GM23338 (cell line): ENCODE data around the gene TOMM7. TPM values are rescaled to one million over a fixed set of nuclear protein-coding genes. Genes with fewer than 3 reads are reported as not detected.

Experiments
- ATAC-seq: fragments of 200-7000 bp; cut with Tn5 transposase; 3 replicates; pipeline ENCODE4 v1.9.1; 2020
- DNase-seq: peaks from one replicate; pipeline ENCODE4 v3.0.0-alpha.2; 2015; ENCODE audit warnings: low spot score
- H2AFZ ChIP-seq: fragments of 200-600 bp; sonication (generic); 2 replicates; pipeline ENCODE4 v1.8.0; 2016; ENCODE audit warnings: antibody characterized with exemption, mild to moderate bottlenecking, moderate library complexity
- H3F3A ChIP-seq: fragments of 200-600 bp; sonication (generic); replicated peaks from 2 replicates; pipeline ENCODE4 v1.8.0; 2017; ENCODE audit warnings: antibody characterized with exemption, mixed run types, low read depth
- H3K27ac ChIP-seq: fragments of 200-600 bp; sonication (generic); 2 replicates; pipeline ENCODE4 v1.6.1; 2016; ENCODE audit warnings: low read depth
- H3K27me3 ChIP-seq: fragments of 200-600 bp; sonication (generic); 2 replicates; pipeline ENCODE4 v1.8.0; 2016; ENCODE audit warnings: mild to moderate bottlenecking, mixed run types, moderate library complexity; ENCODE audit not compliant: insufficient read depth
- H3K36me3 ChIP-seq: fragments of 200-600 bp; sonication (generic); 2 replicates; pipeline ENCODE4 v1.8.0; 2016; ENCODE audit warnings: mild to moderate bottlenecking; ENCODE audit not compliant: insufficient read depth
- H3K4me1 ChIP-seq: fragments of 200-600 bp; sonication (generic); 2 replicates; pipeline ENCODE4 v1.8.0; 2016; ENCODE audit warnings: mild to moderate bottlenecking, moderate library complexity; ENCODE audit not compliant: insufficient read depth
- H3K4me2 ChIP-seq: fragments of 200-600 bp; sonication (generic); 2 replicates; pipeline ENCODE4 v1.7.1; 2017; ENCODE audit warnings: mixed run types
- H3K4me3 ChIP-seq: fragments of 200-600 bp; sonication (generic); 2 replicates; pipeline ENCODE4 v1.6.1; 2016; ENCODE audit warnings: mixed run types
- H3K79me2 ChIP-seq: fragments of 200-600 bp; sonication (generic); replicated peaks from 2 replicates; pipeline ENCODE4 v1.8.0; 2017; ENCODE audit warnings: mild to moderate bottlenecking; ENCODE audit not compliant: insufficient read depth
- H3K9me2 ChIP-seq: fragments of 200-600 bp; sonication (generic); 2 replicates; pipeline ENCODE4 v1.8.0; 2017; ENCODE audit not compliant: insufficient read depth
- H4K20me1 ChIP-seq: fragments of 200-600 bp; sonication (generic); replicated peaks from 2 replicates; pipeline ENCODE4 v1.8.0; 2017; ENCODE audit warnings: mild to moderate bottlenecking; ENCODE audit not compliant: insufficient read depth
- H3K27ac Mint-ChIP-seq: 2 replicates; pipeline ENCODE4 v1.8.0; 2020; ENCODE audit warnings: inconsistent platforms, mild to moderate bottlenecking, moderate library complexity, mixed read lengths
- H3K27me3 Mint-ChIP-seq: 3 replicates; pipeline ENCODE4 v1.8.0; 2022; ENCODE audit warnings: low read depth, mild to moderate bottlenecking, moderate library complexity, mixed read lengths, inconsistent platforms; ENCODE audit not compliant: insufficient read depth, poor library complexity
- H3K36me3 Mint-ChIP-seq: 3 replicates; pipeline ENCODE4 v1.8.0; 2021; ENCODE audit warnings: low read depth, mild to moderate bottlenecking, inconsistent platforms, moderate library complexity, mixed read lengths
- H3K4me1 Mint-ChIP-seq: 3 replicates; pipeline ENCODE4 v1.8.0; 2020; ENCODE audit warnings: mild to moderate bottlenecking, inconsistent platforms, mixed read lengths
- H3K4me3 Mint-ChIP-seq: 3 replicates; pipeline ENCODE4 v1.8.0; 2021; ENCODE audit warnings: moderate library complexity, mild to moderate bottlenecking, inconsistent platforms, mixed read lengths
- H3K9me3 Mint-ChIP-seq: 3 replicates; pipeline ENCODE4 v1.8.0; 2020; ENCODE audit warnings: moderate library complexity, mild to moderate bottlenecking, inconsistent platforms, mixed read lengths
- CREB1 ChIP-seq: fragments of 250-450 bp; sonication (Bioruptor Pico); IDR thresholded peaks from 2 replicates; pipeline ENCODE4 v1.5.0; 2020; ENCODE audit warnings: low read depth, mild to moderate bottlenecking, moderate library complexity
- ETS1 ChIP-seq: IDR thresholded peaks from 2 replicates; pipeline ENCODE4 v1.6.1; 2016; ENCODE audit warnings: antibody characterized with exemption
- NANOG ChIP-seq: IDR thresholded peaks from 2 replicates; pipeline ENCODE4 v1.6.1; 2016; ENCODE audit warnings: antibody characterized with exemption, borderline replicate concordance
- POLR2AphosphoS5 ChIP-seq: IDR thresholded peaks from 2 replicates; pipeline ENCODE4 v1.6.1; 2016; ENCODE audit warnings: antibody characterized with exemption, low read depth
- STAT1 ChIP-seq: IDR thresholded peaks from one replicate; pipeline ENCODE4 v1.6.1; 2016; ENCODE audit warnings: antibody characterized with exemption; ENCODE audit not compliant: unreplicated experiment
- polyA plus RNA-seq: library from polyadenylated mRNA; unstranded; fragments of >200 nt; fragmentation: Nextera tagmentation; extraction: Ambion mirVana; gene quantifications from 2 replicates; pipeline ENCODE4 v1.2.1, GENCODE V29; 2016
- total RNA-seq: library from RNA; depleted of rRNA; stranded (reverse); fragments of >200 nt; shearing (Covaris generic); gene quantifications from 2 replicates; pipeline ENCODE4 v1.2.3, GENCODE V29; 2014
- TF ChIP-seq, protein P1 (sequence below): fragments of 250-450 bp; sonication (Bioruptor Pico); IDR thresholded peaks from 2 replicates; pipeline ENCODE4 v1.5.0; 2020; ENCODE audit warnings: mild to moderate bottlenecking, moderate library complexity
- TF ChIP-seq, protein P2 (sequence below), 2 experiments: fragments of 200-600 bp in 1 of 2; sonication (generic) in 1 of 2; conservative IDR thresholded peaks; 2 replicates each; pipeline versions ENCODE4 v1.5.1 to v1.6.1; 2016 to 2017; ENCODE audit warnings: antibody characterized with exemption in 2 of 2, low read depth in 2 of 2, mild to moderate bottlenecking in 2 of 2, moderate library complexity in 1 of 2

The TOMM7 gene
- total and polyA plus RNA-seq, 2 experiments from 2014 or later, result 164 to 920 TPM

GRCh38 chr7:22858640-22859561 lies 36.3 kb upstream of the TOMM7 start:
- Mint-ChIP-seq H3K36me3 (peaks cover 76% of the 10 kb centered on the region), H3K27ac (peak overlapping the region; percentile 83), H3K27me3 (peaks cover 2% of the 10 kb centered on the region), H3K4me3 (no peak overlapping the region), H3K4me1 (peaks cover 37% of the 10 kb centered on the region), H3K9me3 (no peaks in the 10 kb centered on the region)
- Histone ChIP-seq H3K4me2 (no peak overlapping the region), H3K4me3 (no peak overlapping the region), H3K27ac (peak overlapping the region; percentile 88), H3K79me2 (peaks cover 15% of the 10 kb centered on the region), H2AFZ (no peak overlapping the region), H3K36me3 (peaks cover 34% of the 10 kb centered on the region; the same call in 1 of the 2 replicates), H3F3A (peaks cover 30% of the 10 kb centered on the region), H4K20me1 (no peaks in the 10 kb centered on the region), H3K9me2 (no peaks in the 10 kb centered on the region), H3K4me1 (peaks cover 18% of the 10 kb centered on the region), H3K27me3 (no peaks in the 10 kb centered on the region)
- ATAC-seq, result no peak
- TF ChIP-seq NANOG (no peak), POLR2AphosphoS5 (peak; percentile 39), CREB1 (CRISPR knock-in tag) (no peak)
- TF ChIP-seq, protein P1, sequence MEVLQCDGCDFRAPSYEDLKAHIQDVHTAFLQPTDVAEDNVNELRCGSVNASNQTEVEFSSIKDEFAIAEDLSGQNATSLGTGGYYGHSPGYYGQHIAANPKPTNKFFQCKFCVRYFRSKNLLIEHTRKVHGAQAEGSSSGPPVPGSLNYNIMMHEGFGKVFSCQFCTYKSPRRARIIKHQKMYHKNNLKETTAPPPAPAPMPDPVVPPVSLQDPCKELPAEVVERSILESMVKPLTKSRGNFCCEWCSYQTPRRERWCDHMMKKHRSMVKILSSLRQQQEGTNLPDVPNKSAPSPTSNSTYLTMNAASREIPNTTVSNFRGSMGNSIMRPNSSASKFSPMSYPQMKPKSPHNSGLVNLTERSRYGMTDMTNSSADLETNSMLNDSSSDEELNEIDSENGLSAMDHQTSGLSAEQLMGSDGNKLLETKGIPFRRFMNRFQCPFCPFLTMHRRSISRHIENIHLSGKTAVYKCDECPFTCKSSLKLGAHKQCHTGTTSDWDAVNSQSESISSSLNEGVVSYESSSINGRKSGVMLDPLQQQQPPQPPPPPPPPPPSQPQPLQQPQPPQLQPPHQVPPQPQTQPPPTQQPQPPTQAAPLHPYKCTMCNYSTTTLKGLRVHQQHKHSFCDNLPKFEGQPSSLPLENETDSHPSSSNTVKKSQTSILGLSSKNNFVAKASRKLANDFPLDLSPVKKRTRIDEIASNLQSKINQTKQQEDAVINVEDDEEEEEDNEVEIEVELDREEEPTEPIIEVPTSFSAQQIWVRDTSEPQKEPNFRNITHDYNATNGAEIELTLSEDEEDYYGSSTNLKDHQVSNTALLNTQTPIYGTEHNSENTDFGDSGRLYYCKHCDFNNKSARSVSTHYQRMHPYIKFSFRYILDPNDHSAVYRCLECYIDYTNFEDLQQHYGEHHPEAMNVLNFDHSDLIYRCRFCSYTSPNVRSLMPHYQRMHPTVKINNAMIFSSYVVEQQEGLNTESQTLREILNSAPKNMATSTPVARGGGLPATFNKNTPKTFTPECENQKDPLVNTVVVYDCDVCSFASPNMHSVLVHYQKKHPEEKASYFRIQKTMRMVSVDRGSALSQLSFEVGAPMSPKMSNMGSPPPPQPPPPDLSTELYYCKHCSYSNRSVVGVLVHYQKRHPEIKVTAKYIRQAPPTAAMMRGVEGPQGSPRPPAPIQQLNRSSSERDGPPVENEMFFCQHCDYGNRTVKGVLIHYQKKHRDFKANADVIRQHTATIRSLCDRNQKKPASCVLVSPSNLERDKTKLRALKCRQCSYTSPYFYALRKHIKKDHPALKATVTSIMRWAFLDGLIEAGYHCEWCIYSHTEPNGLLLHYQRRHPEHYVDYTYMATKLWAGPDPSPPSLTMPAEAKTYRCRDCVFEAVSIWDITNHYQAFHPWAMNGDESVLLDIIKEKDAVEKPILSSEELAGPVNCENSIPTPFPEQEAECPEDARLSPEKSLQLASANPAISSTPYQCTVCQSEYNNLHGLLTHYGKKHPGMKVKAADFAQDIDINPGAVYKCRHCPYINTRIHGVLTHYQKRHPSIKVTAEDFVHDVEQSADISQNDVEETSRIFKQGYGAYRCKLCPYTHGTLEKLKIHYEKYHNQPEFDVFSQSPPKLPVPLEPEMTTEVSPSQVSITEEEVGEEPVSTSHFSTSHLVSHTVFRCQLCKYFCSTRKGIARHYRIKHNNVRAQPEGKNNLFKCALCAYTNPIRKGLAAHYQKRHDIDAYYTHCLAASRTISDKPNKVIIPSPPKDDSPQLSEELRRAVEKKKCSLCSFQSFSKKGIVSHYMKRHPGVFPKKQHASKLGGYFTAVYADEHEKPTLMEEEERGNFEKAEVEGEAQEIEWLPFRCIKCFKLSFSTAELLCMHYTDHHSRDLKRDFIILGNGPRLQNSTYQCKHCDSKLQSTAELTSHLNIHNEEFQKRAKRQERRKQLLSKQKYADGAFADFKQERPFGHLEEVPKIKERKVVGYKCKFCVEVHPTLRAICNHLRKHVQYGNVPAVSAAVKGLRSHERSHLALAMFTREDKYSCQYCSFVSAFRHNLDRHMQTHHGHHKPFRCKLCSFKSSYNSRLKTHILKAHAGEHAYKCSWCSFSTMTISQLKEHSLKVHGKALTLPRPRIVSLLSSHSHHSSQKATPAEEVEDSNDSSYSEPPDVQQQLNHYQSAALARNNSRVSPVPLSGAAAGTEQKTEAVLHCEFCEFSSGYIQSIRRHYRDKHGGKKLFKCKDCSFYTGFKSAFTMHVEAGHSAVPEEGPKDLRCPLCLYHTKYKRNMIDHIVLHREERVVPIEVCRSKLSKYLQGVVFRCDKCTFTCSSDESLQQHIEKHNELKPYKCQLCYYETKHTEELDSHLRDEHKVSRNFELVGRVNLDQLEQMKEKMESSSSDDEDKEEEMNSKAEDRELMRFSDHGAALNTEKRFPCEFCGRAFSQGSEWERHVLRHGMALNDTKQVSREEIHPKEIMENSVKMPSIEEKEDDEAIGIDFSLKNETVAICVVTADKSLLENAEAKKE (CRISPR knock-in tag), result no peak
- DNase-seq, result no peak

GRCh38 chr7:22858274-22858639 lies 35.6 kb upstream of the TOMM7 start:
- H3K27me3 Mint-ChIP-seq, result peaks cover 6% of the 10 kb centered on the region
- peaks cover 15% of the 10 kb centered on the region for H3K79me2 ChIP-seq
- no peaks in the 10 kb centered on the region for H4K20me1 ChIP-seq
- H2AFZ ChIP-seq, result no peak overlapping the region
- DNase-seq (no peak), ATAC-seq (no peak)
- H3K27me3 ChIP-seq, result no peaks in the 10 kb centered on the region
- H3K4me1 Mint-ChIP-seq, result peaks cover 38% of the 10 kb centered on the region
- H3K9me2 ChIP-seq, result no peaks in the 10 kb centered on the region
- H3K27ac ChIP-seq, result peak overlapping the region; percentile 88
- H3K4me2 ChIP-seq, result no peak overlapping the region
- H3K27ac Mint-ChIP-seq, result peak overlapping the region; percentile 83
- peaks cover 24% of the 10 kb centered on the region for H3F3A ChIP-seq
- peaks cover 34% of the 10 kb centered on the region; the same call in 1 of the 2 replicates for H3K36me3 ChIP-seq
- H3K4me3 ChIP-seq, result no peak overlapping the region
- H3K9me3 Mint-ChIP-seq, result no peaks in the 10 kb centered on the region
- H3K36me3 Mint-ChIP-seq, result peaks cover 71% of the 10 kb centered on the region
- H3K4me3 Mint-ChIP-seq, result no peak overlapping the region
- peaks cover 21% of the 10 kb centered on the region for H3K4me1 ChIP-seq
- TF ChIP-seq NANOG (no peak), ETS1 (no peak), STAT1 (no peak)
- TF ChIP-seq, protein P2, sequence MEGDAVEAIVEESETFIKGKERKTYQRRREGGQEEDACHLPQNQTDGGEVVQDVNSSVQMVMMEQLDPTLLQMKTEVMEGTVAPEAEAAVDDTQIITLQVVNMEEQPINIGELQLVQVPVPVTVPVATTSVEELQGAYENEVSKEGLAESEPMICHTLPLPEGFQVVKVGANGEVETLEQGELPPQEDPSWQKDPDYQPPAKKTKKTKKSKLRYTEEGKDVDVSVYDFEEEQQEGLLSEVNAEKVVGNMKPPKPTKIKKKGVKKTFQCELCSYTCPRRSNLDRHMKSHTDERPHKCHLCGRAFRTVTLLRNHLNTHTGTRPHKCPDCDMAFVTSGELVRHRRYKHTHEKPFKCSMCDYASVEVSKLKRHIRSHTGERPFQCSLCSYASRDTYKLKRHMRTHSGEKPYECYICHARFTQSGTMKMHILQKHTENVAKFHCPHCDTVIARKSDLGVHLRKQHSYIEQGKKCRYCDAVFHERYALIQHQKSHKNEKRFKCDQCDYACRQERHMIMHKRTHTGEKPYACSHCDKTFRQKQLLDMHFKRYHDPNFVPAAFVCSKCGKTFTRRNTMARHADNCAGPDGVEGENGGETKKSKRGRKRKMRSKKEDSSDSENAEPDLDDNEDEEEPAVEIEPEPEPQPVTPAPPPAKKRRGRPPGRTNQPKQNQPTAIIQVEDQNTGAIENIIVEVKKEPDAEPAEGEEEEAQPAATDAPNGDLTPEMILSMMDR (conservative IDR thresholded peaks at IDR 0.05; ENCODE audit: low read depth in 2 of 2), result no peak
